HCT116 (cell line): Measurements from ENCODE around the gene CNNM4. TPM values are rescaled to one million over a fixed set of nuclear protein-coding genes. Genes with fewer than 3 reads are reported as not detected.

Experiments used
- ATAC-seq: fragments of 200-7000 bp; cut with Tn5 transposase; 2 replicates; pipeline ENCODE4 v1.9.1; 2020; ENCODE audit warnings: mild to moderate bottlenecking, moderate library complexity
- BruUV-seq: library from RNA; stranded (reverse); fragments of 400-500 nt; replicated peaks from 2 replicates; lab custom pipeline; 2021; lab: Mats Ljungman, UMichigan
- CTCF ChIA-PET: fragments of 300-600 bp; sonication (Branson Sonifier 250); formaldehyde crosslinking; loops from one replicate; lab custom pipeline; 2021; ENCODE audit warnings: antibody characterized with exemption; lab: Charles Lee
- POLR2A ChIA-PET: fragments of 300-600, 350-600 bp; sonication (Branson Sonifier 250); formaldehyde crosslinking; loops from one replicate; lab custom pipeline; 2021; ENCODE audit warnings: antibody characterized with exemption; lab: Charles Lee
- RAD21 ChIA-PET, 2 experiments: fragments of 300-600 bp; sonication (Branson Sonifier 250); formaldehyde crosslinking; loops; one replicate each; lab custom pipeline; 2023; ENCODE audit warnings: low total read pairs in 2 of 2; ENCODE audit not compliant: uncharacterized antibody in 2 of 2, unreplicated experiment in 2 of 2, low non-redundant PET in 1 of 2; lab: Charles Lee
- DNase-seq: peaks from one replicate; pipeline ENCODE4 v3.0.0-alpha.2; 2010; ENCODE audit warnings: low read depth, low spot score
- H2AFZ ChIP-seq: fragments of 200-600 bp; shearing (Covaris generic), sonication (generic); 2 replicates; pipeline ENCODE4 v1.6.1; 2017; ENCODE audit warnings: low read depth, mixed run types, mixed read lengths, antibody characterized with exemption, low read length; ENCODE audit not compliant: poor library complexity, severe bottlenecking
- H3K27ac ChIP-seq: 2 replicates; pipeline ENCODE4 v1.5.1; 2012; ENCODE audit warnings: low read depth, low read length
- H3K27me3 ChIP-seq: fragments of 200-600 bp; sonication (generic); 2 replicates; pipeline ENCODE4 v1.6.1; 2016; ENCODE audit warnings: mixed run types, low read length, mixed read lengths; ENCODE audit not compliant: insufficient read depth
- H3K36me3 ChIP-seq, 2 experiments: fragments of 200-500 bp in 1 of 2; fragments of 200-600 bp in 1 of 2; sonication (Bioruptor generic) in 1 of 2; sonication (generic) in 1 of 2; 2 replicates each; pipeline versions ENCODE4 v1.5.1 to v1.6.1; 2014 to 2016; ENCODE audit warnings: low read length in 2 of 2, inconsistent platforms in 1 of 2, mixed read lengths in 1 of 2, mixed run types in 1 of 2; ENCODE audit not compliant: insufficient read depth in 2 of 2, control insufficient read depth in 1 of 2
- H3K4me1 ChIP-seq, 2 experiments: fragments of 200-600 bp in 1 of 2; sonication (generic) in 1 of 2; 2 replicates each; pipeline versions ENCODE4 v1.5.1 to v1.6.1; 2012 to 2017; ENCODE audit warnings: low read length in 2 of 2, inconsistent platforms in 1 of 2, mild to moderate bottlenecking in 1 of 2, mixed read lengths in 1 of 2, mixed run types in 1 of 2, moderate library complexity in 1 of 2; ENCODE audit not compliant: insufficient read depth in 2 of 2, control insufficient read depth in 1 of 2
- H3K4me2 ChIP-seq: fragments of 200-600 bp; sonication (generic); 2 replicates; pipeline ENCODE4 v1.6.1; 2017; ENCODE audit warnings: mixed run types, low read length, mixed read lengths
- H3K4me3 ChIP-seq, 2 experiments: fragments of 200-600 bp in 1 of 2; sonication (generic) in 1 of 2; replicated peaks in 1 of 2; 2 replicates each; pipeline ENCODE4 v1.5.1; 2011 to 2016; ENCODE audit warnings: low read length in 2 of 2, control low read depth in 1 of 2, low read depth in 1 of 2, mild to moderate bottlenecking in 1 of 2, mixed read lengths in 1 of 2, mixed run types in 1 of 2
- H3K79me2 ChIP-seq: fragments of 200-600 bp; sonication (generic); 2 replicates; pipeline ENCODE4 v1.6.1; 2017; ENCODE audit warnings: mild to moderate bottlenecking, mixed run types, low read length, moderate library complexity, mixed read lengths; ENCODE audit not compliant: insufficient read depth
- H3K9ac ChIP-seq: fragments of 200-600 bp; sonication (generic); 2 replicates; pipeline ENCODE4 v1.6.1; 2016; ENCODE audit warnings: low read length, mixed read lengths
- H3K9me2 ChIP-seq: fragments of 200-600 bp; sonication (generic), shearing (Covaris generic); 2 replicates; pipeline ENCODE4 v1.6.1; 2017; ENCODE audit warnings: mixed run types, mild to moderate bottlenecking, moderate library complexity; ENCODE audit not compliant: insufficient read depth
- H3K9me3 ChIP-seq, 2 experiments: fragments of 200-500 bp in 1 of 2; fragments of 200-600 bp in 1 of 2; sonication (Bioruptor generic) in 1 of 2; sonication (generic) in 1 of 2; 2 replicates each; pipeline ENCODE4 v1.6.1; 2014 to 2017; ENCODE audit warnings: low read length in 2 of 2, mixed read lengths in 2 of 2, inconsistent platforms in 1 of 2, low read depth in 1 of 2, mild to moderate bottlenecking in 1 of 2, mixed run types in 1 of 2, moderate library complexity in 1 of 2; ENCODE audit not compliant: control insufficient read depth in 1 of 2, insufficient read depth in 1 of 2
- H4K20me1 ChIP-seq: fragments of 200-600 bp; sonication (generic), shearing (Covaris generic); 2 replicates; pipeline ENCODE4 v1.6.1; 2017; ENCODE audit warnings: mixed run types, mild to moderate bottlenecking, moderate library complexity; ENCODE audit not compliant: insufficient read depth
- CTCF ChIP-seq, 3 experiments: fragments of 200-600 bp in 1 of 3; sonication (generic) in 1 of 3; IDR thresholded peaks in 2 of 3; conservative IDR thresholded peaks in 1 of 3; 2 replicates each; pipeline ENCODE4 v1.5.1; 2012 to 2017; ENCODE audit warnings: low read depth in 2 of 3, low read length in 2 of 3, antibody characterized with exemption in 1 of 3, borderline replicate concordance in 1 of 3, control low read depth in 1 of 3, mild to moderate bottlenecking in 1 of 3, mixed read lengths in 1 of 3, mixed run types in 1 of 3, moderate library complexity in 1 of 3; ENCODE audit not compliant: insufficient read depth in 1 of 3
- RAD21 ChIP-seq: IDR thresholded peaks from 2 replicates; pipeline ENCODE4 v1.6.1; 2012; ENCODE audit warnings: low read depth, mild to moderate bottlenecking
- SP1 ChIP-seq: IDR thresholded peaks from 2 replicates; pipeline ENCODE4 v1.6.1; 2012; ENCODE audit warnings: low read depth
- intact Hi-C: fragments of 100-400 bp; cut with micrococcal nuclease; formaldehyde crosslinking; loops from 2 replicates; pipeline ENCODE4 v1.10.0; 2022
- total RNA-seq: library from RNA; stranded (reverse); gene quantifications from one replicate; pipeline ENCODE4 v1.2.1, GENCODE V29; 2021; ENCODE audit not compliant: unreplicated experiment

The CNNM4 gene
- total RNA-seq, 1 experiment from 2014 or later = 7.9 TPM

DNA sequence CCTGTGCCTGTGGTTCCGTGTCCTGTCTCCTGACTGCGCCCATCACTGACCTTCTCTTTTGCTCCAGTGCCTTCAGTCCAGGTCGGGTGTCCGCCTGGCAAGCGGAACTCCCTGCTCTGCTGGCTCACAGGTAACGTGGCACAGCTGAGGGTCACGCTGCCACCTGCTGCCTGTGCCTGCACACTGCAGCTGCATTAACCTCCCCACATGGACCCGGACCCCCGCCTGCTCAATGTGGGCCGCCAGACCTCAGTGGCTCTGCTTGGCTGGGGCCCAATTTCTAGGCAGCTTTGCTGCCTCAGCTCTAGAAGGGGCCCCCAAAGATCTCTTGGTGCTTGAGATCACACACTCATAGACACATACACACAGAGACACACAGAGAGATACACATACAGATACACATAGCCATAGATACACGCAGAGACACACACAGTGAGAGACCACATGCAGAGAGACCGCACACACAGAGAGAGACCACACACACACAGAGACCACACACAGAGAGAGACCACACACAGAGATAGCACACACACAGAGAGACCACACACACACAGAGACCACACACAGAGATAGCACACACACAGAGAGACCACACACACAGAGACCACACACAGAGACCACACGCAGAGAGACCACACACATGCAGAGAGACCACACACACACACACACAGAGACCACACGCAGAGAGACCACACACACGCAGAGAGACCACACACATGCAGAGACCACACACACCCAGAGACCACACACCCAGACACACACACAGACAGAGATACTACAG, 40.5 kb downstream of the CNNM4 start:
- peaks cover 0 to 5% of the 10 kb centered on the region in 2 experiments; a peak in 1 of 4 replicates for H3K4me1 ChIP-seq
- peaks cover 0 to 9% of the 10 kb centered on the region in 2 experiments; a peak in 2 of 4 replicates for H3K36me3 ChIP-seq
- H3K4me2 ChIP-seq = no peak overlapping the region
- no peak overlapping the region; the same call in 1 of the 2 replicates for H3K27ac ChIP-seq
- TF ChIP-seq CTCF (IDR thresholded peaks at IDR 0.05 in 2 of 3, conservative IDR thresholded peaks at IDR 0.05 in 1 of 3; ENCODE audit: borderline replicate concordance in 1 of 3, insufficient read depth in 1 of 3, low read depth in 2 of 3, low read length in 2 of 3) (peak; percentile 53 to 87 (median 76); a peak in 5 of 6 replicates), RAD21 (peak; percentile 90), SP1 (no peak)
- TF ChIP-seq, all 23 proteins: peak for 2
- H2AFZ ChIP-seq = no peak overlapping the region
- no peaks in the 10 kb centered on the region for H3K79me2 ChIP-seq
- DNase-seq (no peak), ATAC-seq (peak; percentile 96)
- ChIA-PET CTCF (interaction anchor here (1.0 to 2.3 kb wide), 5 partner anchors 14 to 251 kb away, joined by 3 to 15 read pairs (median 3); partner anchors contain the start of gene CNNM3), POLR2A (no interaction called here), RAD21 (no interaction called here)
- H3K27me3 ChIP-seq = no peaks in the 10 kb centered on the region
- no peaks in the 10 kb centered on the region for H3K9me2 ChIP-seq
- H3K4me3 ChIP-seq = no peak overlapping the region
- H3K9me3 ChIP-seq = no peaks in the 10 kb centered on the region
- H4K20me1 ChIP-seq = no peaks in the 10 kb centered on the region
- no peak overlapping the region for H3K9ac ChIP-seq
- BruUV-seq = no TSS peak
- intact Hi-C loops = loop anchor here (2.0 to 5.0 kb wide), 2 partner anchors 198 to 249 kb away; no protein-coding TSS in a partner anchor
